Measurements from ENCODE around the gene SLC26A8.
"Not testable (repeated sequence)": the region's sequence is repeated elsewhere in the genome, so short reads cannot be mapped to it uniquely, and the experiment has no call there.

The SLC26A8 gene

DNA sequence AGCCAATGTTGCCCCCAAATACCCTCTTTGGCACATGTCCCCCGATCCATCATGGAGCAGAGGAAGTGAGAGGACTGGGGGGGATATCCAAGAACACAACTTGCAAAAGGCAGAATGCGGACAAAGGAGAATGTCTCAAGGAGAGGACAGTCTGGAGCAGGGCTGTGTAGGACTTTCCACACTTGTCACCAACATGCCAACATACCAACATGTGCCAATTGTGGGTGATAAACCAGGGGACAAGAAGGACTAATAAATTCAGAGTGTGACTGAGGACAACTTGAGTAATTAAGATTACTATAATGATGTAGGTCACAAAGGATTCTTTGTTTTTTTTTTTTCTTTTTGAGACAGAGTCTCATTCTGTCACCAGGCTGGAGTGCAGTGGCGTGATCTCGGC is 8.8 kb downstream of the SLC26A8 start:
- no peak for DNase-seq (ENCODE audit: low read depth)

DNA sequence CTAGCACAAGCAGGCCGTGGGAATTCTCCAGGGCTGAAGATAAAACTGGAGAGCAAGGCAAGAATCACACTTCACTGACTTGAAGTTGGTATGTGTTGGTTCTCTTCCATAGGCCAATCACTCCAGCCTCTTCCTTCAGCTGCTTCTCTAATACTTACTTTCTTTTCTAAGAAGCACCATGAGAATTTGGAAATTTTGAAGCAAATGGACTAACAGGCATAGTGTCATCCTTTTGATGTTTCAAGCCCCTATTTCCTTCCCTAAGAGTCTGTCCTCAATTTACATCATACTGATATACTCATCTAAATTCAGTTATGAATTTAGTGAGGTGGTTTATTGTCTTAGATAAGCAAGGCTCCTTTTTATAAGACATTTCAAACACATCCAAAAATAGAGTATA is 24.0 kb downstream of the SLC26A8 start:
- DNase-seq (ENCODE audit: low read depth), result no peak

DNA sequence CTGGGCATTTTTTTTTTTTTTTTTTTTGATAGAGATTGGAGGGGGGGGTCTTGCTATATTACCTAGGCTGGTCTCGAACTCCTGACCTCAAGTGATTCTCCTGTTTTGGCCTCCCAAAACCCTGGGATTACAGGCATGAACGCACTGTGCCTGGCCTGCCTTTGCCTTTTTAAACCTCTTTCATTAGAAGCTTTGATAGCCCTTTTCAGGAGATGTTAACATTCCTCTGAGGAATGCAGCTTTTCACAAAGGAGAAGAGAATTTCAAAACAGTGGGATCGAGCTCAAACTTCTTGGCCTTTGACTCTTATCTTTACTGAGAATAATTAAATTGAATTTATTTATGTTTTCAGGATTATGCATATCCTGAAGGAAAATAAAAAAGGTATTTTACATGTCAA is 31.3 kb downstream of the SLC26A8 start:
- no peak for DNase-seq (ENCODE audit: low read depth)

DNA sequence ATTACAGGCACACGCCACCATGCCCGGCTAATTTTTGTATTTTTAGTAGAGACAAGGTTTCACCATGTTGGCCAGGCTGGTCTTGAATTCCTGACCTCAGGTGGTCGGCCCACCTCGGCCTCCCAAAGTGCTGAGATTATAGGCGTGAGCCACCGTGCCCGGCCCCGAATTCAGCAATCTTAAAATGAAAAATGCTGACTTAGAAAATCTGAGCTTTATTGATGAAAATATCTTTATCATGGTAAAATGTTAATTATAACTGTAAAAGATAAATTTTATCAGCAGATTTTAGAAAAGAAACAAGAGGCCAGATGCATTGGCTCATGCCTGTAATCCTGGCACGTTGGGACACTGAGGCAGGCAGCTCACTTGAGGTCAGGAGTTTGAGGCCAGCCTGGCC is 36.4 kb downstream of the SLC26A8 start:
- DNase-seq (ENCODE audit: low read depth), result not testable (repeated sequence)

DNA sequence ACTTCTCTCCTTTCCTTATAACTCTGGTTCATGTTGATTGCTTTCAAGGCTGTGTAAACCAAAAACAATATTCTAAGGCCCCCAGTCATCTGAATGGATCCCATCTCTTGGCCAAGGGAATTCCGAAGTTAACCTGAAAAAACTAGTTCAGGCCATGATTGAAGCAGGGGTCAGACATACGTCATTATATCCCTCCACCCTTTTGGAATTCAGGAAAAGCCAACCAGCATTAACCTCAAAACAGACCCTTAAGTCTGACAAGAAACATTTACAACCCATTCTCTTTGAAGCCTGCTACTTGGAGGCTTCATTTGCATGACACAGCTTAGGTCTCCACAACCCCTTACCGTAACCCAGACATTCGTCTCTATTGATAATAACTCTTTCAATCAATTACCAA is 39.7 kb downstream of the SLC26A8 start:
- DNase-seq (ENCODE audit: low read depth), result no peak

DNA sequence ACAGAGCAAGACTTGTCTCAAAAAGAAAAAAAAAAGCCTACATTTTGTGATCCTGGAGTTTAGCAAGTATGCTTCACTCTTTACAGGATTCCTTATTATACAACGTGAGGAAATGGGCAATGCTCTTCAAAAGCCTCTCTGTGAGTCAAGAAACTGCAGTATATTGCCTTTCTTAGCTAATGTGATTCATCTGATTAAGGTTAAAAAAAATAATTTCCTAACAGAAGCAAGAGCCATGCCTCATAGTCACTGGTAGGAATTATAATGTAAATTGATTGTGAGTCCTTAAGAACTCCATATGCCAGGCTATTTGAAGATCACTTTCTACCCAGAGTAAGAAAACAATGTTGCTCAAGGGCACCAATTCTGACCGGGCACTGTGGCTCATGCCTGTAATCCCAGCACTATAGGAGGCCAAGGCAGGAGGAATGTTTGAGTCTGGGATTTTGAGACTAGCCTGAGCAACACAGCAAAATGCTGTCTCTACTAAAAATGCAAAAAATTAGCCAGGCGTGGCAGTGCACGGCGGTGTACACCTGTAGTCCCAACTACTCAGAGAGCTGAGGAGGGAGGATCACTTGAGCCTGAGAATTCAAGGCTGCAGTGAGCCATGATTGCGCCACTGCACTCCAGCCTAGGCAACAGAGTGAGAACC is 43.3 kb downstream of the SLC26A8 start:
- DNase-seq (ENCODE audit: low read depth), result no peak

DNA sequence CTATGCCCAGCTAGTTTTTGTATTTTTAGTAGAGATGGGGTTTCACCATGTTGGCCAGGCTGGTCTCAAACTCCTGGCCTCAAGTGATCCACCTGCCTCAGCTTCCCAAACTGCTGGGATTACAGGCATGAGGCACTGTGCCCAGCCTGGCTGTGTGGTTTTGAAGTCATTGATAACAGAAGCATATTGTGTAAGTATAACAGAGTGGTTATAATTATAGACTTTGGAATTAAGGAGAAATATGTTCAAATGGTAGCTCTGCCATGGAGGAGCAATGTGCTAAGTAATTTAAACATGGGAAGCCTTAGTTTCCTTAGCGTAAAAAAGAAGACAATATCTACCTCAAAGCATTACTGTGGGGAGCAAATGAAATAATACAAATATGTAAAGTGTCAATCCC is 44.3 kb downstream of the SLC26A8 start:
- not testable (repeated sequence) for DNase-seq (ENCODE audit: low read depth)

DNA sequence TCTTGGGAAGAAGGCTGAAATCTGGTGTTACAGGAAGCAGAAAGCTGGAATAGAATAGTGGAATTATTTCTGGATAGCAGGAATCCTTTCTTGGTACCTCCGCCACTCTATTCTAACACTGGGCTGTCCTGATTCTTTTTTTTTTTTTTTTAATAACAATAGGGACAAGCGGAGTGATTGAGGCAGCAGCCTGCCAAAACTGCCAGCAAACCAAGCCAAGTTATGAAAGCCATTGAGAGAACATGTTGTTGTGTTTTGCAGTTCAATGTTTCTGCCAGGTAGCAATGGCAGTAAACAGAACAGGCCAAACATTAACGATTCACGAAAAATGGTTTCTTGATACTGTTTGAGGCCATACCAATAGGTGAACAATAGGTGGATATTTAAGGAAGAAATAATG is 47.1 kb downstream of the SLC26A8 start:
- DNase-seq (ENCODE audit: low read depth), result no peak

DNA sequence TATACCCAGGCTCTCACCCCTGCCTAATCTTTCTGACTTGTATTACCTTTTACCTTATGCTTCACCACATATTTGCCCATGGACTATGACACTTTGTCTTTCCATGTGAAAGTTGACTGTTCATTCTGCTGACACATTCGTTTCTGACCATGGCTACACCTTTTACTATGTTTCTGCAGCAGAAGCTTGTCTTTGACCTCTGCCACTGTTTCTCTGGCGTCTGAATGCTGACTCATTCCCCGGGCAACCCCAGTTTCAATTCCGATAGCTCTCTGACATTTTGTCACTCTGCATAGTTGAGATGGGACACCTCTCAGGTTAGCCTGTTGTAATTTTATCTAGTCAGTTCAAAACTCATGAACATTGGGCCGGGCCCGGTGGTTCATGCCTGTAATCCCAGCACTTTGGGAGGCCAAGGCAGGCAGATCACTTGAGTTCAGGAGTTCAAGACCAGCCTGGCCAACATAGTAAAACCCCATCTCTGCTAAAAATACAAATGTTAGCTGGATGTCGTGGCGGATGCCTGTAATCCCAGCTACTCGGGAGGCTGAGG is 50.7 kb downstream of the SLC26A8 start:
- DNase-seq (ENCODE audit: low read depth), result no peak

DNA sequence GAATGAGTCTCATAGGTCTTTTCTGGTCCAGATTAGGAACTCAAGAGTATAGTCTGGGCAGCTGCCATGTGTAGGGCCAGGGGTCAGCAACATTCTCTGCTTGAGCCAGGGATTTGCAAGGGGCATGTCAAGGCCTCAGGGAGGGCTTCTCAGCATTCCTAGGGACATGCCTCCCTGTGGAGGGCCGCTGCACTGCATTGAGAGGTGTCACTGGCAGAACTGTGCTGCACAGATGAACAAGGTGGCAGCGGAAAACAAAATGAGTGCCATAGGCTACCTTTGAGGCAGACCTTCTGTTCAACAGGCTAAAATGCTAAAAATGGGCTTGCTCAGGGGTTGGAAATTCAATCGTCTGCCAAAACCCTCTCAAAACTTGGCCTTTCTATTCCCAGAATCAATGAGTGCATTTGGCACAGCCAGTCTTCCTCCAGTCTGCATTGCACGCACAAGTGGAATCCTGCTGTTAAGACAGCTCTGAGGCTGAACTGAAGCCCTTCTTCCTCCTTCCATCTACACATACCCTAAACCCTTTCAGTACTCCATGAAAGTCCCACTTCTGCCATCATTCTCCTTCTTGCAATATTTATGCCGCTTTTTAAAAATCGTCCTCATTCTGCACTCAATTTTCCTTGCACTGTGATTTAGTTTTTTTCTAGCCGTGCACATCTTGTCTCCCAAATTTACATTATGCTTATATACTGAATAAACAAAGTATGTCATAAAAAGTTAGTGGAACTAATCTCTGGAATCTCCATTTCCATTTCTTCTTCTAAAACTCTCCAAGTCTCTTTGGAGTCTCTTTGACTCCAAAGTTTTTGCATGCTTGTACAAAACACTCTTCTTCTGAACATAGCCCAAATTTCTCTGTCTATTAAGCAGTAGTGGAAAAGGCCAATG is 51.7 kb downstream of the SLC26A8 start:
- no peak for DNase-seq (ENCODE audit: low read depth)

DNA sequence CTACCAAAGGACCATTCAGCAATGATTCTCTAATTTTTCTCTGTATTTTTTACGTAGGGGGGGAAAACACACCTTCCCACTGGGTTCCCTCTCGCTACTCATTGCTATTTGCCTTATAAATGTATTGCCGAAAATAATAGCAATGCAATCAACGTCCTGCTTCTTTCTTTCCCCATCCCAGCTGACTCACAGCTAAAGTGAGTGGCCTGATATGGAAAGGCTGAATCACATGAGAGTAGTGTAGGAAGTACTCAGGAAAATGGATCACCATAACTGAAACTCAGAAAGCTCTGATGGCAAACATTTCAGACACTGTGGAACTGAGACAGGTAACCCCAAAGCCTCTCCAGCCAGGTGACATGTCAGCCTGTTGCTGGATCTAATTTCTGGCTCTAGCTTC is 54.3 kb downstream of the SLC26A8 start:
- no peak for DNase-seq (ENCODE audit: low read depth)

DNA sequence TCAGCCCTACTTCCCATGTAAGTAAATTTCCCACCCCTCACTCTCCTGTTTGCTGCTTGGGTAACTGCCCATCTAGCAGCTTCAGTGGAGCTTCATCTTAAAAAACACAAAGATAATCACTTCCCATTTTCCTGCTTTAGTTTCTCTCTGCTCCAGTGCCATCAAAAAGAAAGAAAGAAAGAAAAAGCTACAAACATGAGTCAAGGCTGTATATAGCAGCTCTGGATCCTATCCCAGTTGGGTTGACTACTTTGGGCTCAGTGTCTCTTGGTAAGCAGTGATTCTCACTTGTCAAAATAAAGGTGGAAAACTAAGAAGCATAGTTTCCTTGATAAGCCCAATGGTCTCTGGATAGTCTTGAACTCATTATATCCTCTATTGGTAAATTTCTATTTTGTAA is 54.8 kb downstream of the SLC26A8 start:
- DNase-seq (ENCODE audit: low read depth), result no peak

DNA sequence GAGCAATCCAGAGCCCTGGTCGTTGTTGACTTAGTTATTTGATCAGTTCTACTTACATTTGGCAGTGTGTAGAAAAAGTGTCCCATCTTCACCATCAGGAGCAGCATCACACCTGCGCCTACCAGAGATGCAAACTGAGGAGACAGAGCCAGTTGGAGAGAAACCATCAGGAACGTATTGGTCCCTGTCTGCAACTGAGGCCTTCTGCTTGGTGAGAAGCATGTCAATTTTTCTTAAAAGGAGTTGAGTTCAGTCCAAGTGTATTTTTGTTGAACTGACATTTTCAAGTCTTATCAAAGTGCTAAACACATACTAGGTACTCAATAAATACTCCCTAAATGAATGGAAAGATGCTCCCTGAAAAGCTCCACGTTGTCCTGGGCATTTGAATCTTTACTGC is 55.6 kb downstream of the SLC26A8 start:
- no peak for DNase-seq (ENCODE audit: low read depth)

DNA sequence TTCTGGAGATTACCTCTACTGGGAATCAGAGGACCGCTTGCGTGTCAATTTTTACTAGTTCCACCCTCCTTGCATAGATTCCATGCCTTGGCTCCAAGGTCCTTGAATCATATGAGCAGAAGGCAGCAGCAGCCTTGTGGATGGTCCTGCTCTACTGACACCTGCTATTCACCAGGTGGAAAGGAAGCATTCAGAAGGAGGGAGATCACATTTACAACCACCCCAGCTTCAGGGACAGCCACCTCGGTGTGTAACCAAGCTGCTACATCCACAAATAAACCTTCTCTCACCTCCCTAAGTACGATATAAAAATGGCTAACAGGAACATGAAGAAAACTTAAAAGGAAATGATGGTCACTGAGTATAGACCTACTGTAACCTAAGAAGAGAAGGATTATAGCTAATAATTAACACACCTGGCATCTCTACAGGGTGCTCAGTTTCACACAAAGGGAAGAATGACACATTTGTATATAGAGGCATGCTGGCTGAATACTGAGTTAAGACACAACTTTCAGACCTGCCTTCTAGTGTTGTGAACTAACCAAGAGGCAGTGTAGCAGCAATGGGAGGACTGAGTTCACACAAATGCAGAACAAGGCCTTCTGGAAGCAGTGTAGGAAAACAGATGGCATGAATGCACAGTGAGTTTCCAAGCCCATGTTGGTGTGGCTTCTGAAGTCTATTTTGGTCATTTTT is 57.2 kb downstream of the SLC26A8 start:
- DNase-seq (ENCODE audit: low read depth), result no peak

DNA sequence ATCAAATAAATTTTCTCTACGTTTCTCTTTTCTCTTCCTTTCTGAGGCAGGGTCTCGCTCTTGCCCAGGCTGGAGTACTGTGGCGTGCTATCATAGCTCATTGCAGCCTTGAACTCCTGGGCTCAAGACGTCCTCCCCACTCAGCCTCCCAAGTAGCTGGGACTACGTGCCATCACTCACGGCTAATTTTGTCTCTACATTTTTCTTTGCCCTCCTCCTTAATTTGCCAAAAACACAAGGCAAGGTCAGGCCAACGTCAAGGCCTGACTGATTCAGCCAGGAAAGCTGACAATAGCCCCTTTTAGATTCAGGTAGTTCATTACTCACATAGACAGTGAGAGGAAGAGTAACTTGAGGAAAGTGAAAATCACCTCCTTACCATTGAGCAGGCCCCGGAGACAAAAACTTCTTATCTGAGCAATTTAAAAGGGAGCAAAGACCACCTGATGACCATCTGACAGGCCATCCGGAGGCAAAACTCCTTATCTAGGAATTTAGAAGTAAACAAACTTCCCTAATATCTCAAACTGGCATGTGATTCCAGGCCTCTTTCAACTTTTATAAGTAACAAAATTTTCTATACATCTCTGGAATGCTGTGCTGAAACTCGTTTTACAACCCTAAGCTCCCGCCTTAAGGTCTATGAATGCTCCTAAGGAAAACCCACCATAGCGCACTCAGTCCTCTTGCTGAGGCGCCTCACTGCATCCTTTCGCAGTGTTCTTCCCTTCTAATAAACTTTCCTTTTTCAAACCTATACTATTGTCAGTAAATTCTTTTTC is 61.5 kb downstream of the SLC26A8 start:
- no peak for DNase-seq (ENCODE audit: low read depth)

DNA sequence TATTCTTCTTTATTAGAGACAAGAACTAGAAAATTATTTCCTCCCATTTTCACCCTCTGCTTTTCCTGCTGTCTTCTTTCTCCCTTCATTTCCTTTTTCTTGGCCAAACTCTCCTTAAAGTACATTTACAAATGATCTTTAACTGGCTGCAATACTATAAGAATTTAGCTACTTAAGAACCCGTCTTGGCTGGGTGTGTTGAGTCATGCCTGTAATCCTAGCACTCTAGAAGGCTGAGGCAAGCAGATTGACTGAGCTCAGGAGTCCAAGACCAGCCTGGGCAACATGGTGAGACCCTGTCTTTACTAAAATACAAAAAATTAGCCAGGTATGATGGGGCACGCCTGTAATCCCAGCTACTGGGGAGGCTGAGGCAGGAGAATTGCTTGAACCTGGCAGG is 64.3 kb downstream of the SLC26A8 start:
- no peak for DNase-seq (ENCODE audit: low read depth)

DNA sequence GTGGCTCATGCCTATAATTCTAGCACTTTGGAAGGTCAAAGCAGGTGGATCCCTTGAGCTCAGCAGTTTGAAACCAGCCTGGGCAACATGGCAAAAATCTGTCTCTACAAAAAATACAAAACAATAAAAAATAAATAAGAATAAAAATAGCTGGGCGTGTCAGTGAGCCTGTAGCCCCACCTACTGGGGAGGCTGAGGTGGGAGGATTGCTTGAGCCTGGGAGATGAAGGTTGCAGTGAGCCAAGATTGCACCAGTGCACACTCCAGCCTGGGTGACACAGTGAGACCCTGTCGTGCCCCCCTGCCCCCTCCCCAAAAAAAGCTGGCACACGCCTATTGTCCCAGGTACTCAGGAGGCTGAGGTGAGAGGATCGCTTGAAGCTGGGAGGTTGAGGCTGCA is 68.5 kb downstream of the SLC26A8 start:
- DNase-seq (ENCODE audit: low read depth), result no peak

DNA sequence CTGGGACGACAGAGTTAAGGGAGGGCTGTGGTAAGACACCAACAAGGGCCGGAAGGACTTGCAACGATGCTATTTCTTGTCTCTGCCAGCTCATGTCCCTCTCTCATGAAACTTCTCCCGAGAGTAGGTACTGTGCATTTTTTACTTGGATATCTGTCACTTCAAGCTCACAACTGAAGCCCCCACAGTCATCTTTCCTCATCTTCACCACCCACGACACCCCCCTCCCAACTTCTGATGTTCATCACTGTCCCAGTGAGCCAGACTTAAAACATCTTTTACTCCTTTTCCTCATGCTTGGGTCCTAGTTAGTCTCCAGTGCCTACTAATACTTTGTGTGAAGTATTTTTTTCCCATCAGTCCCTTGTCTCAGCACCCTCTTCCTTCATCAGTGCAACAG is 68.9 kb downstream of the SLC26A8 start:
- no peak for DNase-seq (ENCODE audit: low read depth)

DNA sequence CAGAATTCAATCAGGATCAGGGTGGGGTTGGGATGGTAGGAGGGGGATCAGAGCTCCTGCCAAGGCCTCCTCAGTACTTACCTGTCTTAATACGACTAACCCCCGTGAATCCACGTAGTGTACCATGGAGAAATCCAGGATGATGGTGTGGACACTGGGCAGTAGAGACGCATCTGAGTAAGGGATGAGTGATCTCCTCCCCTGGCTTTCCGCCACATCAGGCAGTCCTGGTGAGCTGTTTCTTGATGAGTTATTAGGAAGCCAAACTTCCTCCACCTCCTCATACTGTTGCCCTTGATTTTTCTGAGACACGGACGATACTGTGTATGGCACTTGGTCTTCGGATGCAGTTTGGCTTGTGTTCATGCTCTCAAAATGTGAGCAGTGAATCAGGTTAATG is 69.4 kb downstream of the SLC26A8 start:
- DNase-seq (ENCODE audit: low read depth), result no peak

DNA sequence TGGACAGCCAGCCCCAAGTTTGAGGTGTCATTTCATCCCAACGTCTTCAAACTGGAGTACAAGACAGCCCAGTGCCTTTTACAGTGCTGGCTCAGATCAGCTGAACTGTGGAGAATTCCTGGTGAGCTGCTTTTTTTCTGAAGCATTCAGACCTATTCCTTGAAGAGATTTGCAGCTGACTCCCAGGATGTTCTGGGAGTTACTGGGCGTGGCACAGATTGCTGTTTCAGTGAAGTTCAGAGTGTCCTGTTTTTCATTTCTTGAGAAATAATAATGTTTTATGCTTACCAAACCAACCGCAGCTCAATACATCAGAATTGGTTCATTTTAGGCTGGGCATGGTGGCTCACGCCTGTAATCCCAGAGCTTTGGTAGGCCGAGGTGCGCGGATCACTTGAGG is 70.1 kb downstream of the SLC26A8 start:
- DNase-seq (ENCODE audit: low read depth), result no peak

DNA sequence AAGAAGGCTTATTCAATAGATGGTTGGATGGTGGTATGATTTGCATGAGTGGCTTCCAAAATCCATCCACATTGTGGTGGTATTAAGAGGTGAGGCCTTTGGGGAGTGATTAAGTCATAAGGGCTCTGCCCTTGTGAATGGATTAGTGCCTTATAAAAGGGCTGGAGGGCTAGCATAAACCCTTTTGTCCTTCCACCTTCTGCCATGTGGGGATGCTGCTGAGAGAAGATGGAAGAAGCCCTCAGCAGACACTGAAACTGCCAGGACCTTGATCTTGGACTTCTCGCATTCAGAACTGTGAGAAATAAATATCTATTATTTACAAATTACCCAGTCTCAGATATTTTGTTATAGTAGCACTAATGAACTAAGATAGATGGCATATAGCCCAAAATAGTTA is 75.7 kb downstream of the SLC26A8 start:
- DNase-seq (ENCODE audit: low read depth), result no peak

DNA sequence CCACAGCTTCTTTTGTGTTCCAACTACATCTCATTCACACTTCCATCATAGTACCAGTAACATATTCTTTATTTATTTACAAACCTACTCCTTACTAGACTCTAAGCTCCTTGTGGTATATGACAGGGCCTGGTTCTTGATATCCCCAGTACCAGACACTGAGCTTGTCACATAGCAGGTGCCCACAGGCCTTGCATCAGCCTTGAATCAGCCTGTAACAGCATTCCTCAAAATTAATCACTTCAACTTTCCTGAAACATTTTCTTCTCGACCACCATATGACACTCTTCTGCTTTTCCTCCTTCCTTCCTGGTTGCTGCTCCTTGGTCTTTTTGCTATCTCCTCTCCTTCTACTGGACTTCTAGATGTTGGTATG is 78.8 kb downstream of the SLC26A8 start:
- DNase-seq (ENCODE audit: low read depth), result no peak

Data from stimulated activated CD8-positive, alpha-beta memory T cell treated with anti-CD3 and anti-CD28 coated beads, Interleukin-7, amount 100 ng/mL, for 24 hours (primary cell).